ENCODE data around the gene COL15A1.

COL15A1 gene

GRCh38 chr9:99118782-99119466 is 175.2 kb downstream of the COL15A1 start:
- no peak for FAIRE-seq

- FAIRE-seq, result no peak
Measured at GRCh38 chr9:99119976-99120655, 176.4 kb downstream of the COL15A1 start.
